ENCODE data around the gene BEST4.

BEST4 gene

DNA sequence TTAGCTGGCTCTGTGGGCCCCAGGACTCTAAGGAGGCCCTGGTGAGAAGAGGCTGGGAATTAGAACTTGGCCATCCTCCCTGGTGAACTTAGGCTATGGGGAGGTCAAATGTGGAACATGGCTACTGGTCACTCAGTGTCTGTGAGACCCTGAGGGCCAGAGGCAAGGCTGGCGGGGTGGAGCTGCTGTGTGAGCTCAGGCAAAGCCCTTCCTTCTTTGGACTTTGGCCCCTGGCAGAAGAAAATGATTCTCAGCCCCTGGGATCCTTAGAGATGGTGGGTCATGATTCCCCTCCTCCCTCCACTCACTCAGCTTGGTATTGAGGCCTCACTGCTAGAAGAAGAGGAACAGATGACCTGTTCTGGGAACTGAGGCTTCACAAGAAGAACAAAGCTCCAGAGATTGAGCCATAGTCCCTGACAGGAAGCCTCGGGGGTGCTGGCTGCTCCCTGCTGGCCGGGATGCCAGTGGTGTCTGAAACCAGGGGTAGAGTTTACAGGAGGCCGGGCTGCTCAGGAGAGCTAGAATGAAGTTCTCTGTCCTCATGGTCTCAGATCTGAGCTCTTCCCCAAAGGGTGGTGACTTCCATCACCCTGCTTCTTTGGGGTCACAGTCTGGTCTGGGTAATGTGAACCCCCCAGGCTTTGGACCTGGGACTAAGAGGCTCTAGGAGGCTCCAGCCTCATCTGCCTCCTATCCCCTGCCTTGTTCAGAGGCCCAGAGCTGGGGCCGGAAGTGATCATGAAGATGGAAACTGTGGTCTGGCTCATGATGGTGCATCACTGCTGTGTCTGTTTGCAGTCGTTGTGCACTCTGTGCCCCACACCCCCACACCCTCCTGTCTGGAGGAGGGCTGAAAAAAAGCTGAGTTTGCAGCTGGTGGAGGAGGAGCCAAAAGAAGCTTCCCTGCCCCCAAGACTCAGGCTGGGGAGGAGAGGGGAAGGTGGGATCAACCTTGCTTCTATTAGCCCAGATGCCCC is 21.3 kb upstream of the BEST4 start:
- in situ Hi-C loops (cut with HindIII; ENCODE audit: low sequenced_read_pairs) = no loop called here
- no peak for DNase-seq (ENCODE audit: low read depth)
- peak overlapping the region; percentile 23 for H3K4me3 ChIP-seq (ENCODE audit: low read depth, low read length)
- TF ChIP-seq, protein P1, sequence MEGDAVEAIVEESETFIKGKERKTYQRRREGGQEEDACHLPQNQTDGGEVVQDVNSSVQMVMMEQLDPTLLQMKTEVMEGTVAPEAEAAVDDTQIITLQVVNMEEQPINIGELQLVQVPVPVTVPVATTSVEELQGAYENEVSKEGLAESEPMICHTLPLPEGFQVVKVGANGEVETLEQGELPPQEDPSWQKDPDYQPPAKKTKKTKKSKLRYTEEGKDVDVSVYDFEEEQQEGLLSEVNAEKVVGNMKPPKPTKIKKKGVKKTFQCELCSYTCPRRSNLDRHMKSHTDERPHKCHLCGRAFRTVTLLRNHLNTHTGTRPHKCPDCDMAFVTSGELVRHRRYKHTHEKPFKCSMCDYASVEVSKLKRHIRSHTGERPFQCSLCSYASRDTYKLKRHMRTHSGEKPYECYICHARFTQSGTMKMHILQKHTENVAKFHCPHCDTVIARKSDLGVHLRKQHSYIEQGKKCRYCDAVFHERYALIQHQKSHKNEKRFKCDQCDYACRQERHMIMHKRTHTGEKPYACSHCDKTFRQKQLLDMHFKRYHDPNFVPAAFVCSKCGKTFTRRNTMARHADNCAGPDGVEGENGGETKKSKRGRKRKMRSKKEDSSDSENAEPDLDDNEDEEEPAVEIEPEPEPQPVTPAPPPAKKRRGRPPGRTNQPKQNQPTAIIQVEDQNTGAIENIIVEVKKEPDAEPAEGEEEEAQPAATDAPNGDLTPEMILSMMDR (IDR thresholded peaks at IDR 0.05; ENCODE audit: low read depth, low read length, missing control alignments) = no peak

DNA sequence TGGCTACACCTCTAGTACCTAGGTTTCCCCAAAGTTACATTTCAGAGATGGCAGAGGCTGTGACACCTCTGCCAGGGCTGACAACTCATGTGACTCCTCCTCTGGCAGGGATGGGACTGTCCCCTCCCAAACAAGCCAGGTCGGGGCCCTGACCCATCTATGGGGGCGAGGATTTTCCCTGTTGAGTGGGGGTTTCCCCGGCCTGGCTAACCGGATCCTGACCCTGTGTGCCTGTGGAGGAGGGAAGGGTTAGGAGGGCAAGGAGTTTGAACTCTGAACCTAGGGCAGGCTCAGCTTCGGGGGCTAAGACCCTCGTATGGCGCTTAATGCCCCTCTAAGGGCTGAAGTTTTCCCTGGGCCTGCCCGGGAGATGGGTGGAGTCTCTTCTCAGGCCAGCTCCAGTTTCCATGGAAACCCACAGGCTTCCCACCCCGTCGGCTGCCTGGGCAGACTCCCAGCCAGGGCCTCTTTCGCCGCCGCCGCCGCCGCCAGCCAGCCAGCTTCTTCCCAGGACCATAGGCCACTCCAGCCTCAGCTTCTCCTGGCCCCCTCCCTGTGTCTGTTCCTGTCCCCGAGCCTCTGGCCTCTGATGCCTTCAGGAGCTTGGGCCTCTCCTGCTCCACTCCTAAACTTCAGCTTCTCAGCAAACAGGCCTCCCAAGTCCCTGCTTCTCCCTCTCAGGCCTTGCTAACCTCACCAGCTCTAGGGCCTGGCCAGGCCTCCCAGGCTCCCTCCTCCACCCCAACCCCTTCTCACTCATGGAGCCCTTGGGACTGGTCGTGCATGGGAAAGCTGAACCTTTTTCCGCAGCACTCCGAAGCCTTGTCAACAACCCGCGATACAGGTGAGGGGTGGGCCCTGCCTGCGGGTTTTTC is 20.3 kb upstream of the BEST4 start, which contains the start of gene BTBD19:
TSS of gene BTBD19 (plus strand) at position 461 of the 875 bp plus-strand sequence. CDS start at position 759, 298 bp downstream.
- peak; percentile 85 for DNase-seq (ENCODE audit: low read depth)
- H3K4me3 ChIP-seq (ENCODE audit: low read depth, low read length) = peak within 1 kb of the TSS; percentile 23
- in situ Hi-C loops (cut with HindIII; ENCODE audit: low sequenced_read_pairs) = no loop called here
- TF ChIP-seq, protein P1 (IDR thresholded peaks at IDR 0.05; ENCODE audit: low read depth, low read length, missing control alignments) = no peak

DNA sequence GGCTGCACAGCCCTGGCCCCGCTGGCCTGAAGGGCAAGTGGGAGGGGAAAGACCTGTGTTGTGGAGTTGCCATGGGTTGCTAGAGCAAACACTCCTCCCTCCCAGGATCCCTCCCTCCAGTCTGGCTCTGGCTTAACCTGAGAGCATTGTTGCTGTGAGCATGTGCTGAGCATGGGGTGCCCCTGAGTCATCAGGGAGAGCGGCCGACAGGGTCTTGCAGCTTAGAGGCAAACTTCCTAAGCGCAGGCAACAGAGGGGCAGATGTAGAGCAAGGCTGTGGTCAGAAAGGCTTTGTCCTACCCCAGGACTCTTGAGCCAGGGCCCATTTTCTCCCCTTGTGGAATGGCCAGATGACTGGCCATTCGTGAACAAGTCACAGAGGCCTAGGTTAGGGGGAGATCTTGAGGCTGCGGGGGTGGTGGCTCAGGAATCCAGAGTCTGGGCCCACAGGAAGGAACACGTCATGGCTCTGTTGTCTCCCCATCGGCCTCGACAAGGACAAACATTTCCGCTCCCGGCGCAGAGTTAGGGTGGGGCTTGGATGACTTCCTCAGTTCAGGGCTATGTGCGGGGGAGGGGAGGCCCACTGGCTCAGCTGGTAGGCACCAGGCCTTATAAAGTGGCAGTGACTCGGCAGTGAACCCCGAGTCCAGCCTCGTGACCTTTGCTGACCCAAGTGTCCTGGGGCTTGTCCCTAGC is 19.5 kb upstream of the BEST4 start:
- in situ Hi-C loops (cut with HindIII; ENCODE audit: low sequenced_read_pairs) = no loop called here
- H3K4me3 ChIP-seq (ENCODE audit: low read depth, low read length) = peak overlapping the region; percentile 9
- peak; percentile 99 for DNase-seq (ENCODE audit: low read depth)
- TF ChIP-seq, protein P1 (IDR thresholded peaks at IDR 0.05; ENCODE audit: low read depth, low read length, missing control alignments) = no peak

DNA sequence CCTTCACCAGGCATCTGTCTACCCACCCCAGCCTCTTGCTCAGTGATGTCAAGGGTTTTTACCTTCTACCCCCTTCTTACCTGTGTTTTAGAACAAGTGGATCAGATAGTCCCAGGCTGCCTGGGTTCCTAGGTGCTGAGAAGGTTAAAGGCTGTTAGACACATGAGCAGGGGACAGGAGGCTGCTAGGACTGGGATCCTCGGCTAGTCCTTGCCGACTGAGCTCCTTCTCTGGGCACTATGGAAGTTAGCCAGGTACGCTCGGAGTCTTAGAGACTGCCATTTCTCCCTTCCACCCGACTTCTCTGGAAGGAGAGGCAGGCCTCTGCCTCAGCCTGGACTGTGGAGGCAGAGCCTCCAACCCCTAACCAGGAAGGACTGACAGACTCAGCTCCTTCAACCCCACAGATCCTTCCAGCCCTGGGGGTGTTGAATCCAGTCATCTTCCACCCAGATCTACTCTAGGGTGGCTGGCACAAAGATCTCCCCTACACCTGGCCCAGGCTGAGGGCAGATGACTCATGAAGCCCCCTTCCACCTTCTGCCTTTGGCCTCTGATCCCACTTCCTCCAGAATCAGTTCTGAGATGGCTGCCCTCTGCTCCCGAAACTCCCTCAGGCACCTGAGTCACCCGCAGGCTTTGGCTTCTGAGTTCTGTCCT is 18.9 kb upstream of the BEST4 start, which contains the start of gene DYNLT4:
TSS of gene DYNLT4 (minus strand) at position 648 of the 660 bp plus-strand sequence. CDS start 683 bp downstream, outside the sequence.
- TF ChIP-seq, protein P1 (IDR thresholded peaks at IDR 0.05; ENCODE audit: low read depth, low read length, missing control alignments) = no peak
- in situ Hi-C loops (cut with HindIII; ENCODE audit: low sequenced_read_pairs) = no loop called here
- H3K4me3 ChIP-seq (ENCODE audit: low read depth, low read length) = peak within 1 kb of the TSS; percentile 9
- DNase-seq (ENCODE audit: low read depth) = no peak

DNA sequence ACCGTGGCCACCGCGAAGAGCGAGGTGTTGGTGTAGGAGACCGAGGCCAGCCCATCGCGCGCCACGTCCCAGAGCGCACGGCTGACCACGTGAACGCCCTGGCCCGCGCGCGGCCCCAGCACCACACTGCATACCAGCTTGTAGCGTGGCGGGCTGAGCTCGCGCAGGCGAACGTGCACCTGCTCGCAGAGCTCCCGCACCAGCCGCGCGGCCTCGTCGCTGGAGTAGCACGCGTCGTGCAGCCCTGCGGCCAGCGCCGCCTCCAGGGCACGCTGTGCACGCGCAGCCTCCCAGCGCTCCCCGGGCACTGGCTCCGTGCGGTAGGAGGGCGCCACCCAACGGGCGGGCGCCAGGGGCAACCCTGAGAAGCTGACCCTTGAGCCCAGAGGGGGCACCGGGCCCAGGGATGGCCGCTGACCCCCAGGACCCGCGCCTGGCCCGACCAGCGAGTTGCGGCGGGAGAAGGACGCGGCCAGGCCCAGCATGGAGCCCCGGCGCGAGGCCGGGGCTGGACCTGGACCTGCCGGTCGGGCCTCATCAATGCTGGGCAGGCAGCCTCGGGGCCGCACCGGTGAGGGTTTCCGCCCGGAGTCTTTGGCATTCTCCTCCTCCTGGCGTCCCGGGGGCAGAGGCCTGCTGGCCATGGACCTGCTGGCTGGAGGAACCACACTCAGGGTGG is 18.2 kb upstream of the BEST4 start:
- H3K4me3 ChIP-seq (ENCODE audit: low read depth, low read length) = no peak overlapping the region
- in situ Hi-C loops (cut with HindIII; ENCODE audit: low sequenced_read_pairs) = no loop called here
- TF ChIP-seq, protein P1 (IDR thresholded peaks at IDR 0.05; ENCODE audit: low read depth, low read length, missing control alignments) = no peak
- DNase-seq (ENCODE audit: low read depth) = no peak
